ENCODE results near the gene TBC1D8.
"Not testable (repeated sequence)": the region's sequence is repeated elsewhere in the genome, so short reads cannot be mapped to it uniquely, and the experiment has no call there.

Gene TBC1D8

DNA sequence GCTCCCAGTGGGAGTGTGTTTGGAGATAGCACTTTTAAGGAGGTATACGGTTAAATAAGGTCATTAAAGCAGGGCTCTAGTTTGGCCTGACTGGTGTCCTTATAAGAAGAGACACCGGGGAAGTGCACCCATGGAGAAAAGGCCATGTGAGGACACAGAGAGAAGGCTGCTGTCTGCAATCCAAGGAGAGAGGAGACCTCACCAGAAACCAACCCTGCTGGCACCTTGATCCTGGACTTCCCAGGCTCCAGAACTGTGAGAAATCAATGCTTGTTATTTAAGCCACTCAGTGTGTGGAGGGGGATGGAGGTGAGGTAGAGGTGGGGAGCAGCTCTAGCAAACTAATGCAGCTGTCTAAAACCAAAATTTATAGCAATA is 87.1 kb downstream of the TBC1D8 start:
- DNase-seq (ENCODE audit: low spot score), result no peak
- in situ Hi-C loops (cut with MboI; ENCODE audit: low pct_unique_long_range_greater_than_20kb, low sequenced_read_pairs, unreplicated experiment), result no loop called here
- TF ChIP-seq CTCF (IDR thresholded peaks at IDR 0.05; ENCODE audit: extremely low read depth, insufficient read depth, missing control alignments), result no peak

GRCh38 chr2:101063352-101064124 is 87.6 kb downstream of the TBC1D8 start:
- peak; percentile 44 for DNase-seq (ENCODE audit: low spot score)
- TF ChIP-seq CTCF (IDR thresholded peaks at IDR 0.05; ENCODE audit: extremely low read depth, insufficient read depth, missing control alignments), result no peak
- in situ Hi-C loops (cut with MboI; ENCODE audit: low pct_unique_long_range_greater_than_20kb, low sequenced_read_pairs, unreplicated experiment), result no loop called here

- in situ Hi-C loops (cut with MboI; ENCODE audit: low pct_unique_long_range_greater_than_20kb, low sequenced_read_pairs, unreplicated experiment), result no loop called here
- no peak for TF ChIP-seq CTCF (IDR thresholded peaks at IDR 0.05; ENCODE audit: extremely low read depth, insufficient read depth, missing control alignments)
- DNase-seq (ENCODE audit: low spot score), result no peak
Measured at GRCh38 chr2:101058386-101058785, 92.8 kb downstream of the TBC1D8 start.

- in situ Hi-C loops (cut with MboI; ENCODE audit: low pct_unique_long_range_greater_than_20kb, low sequenced_read_pairs, unreplicated experiment), result no loop called here
- TF ChIP-seq CTCF (IDR thresholded peaks at IDR 0.05; ENCODE audit: extremely low read depth, insufficient read depth, missing control alignments), result no peak
- DNase-seq (ENCODE audit: low spot score), result no peak
Measured at GRCh38 chr2:101057051-101057933, 93.9 kb downstream of the TBC1D8 start.

- no peak for TF ChIP-seq CTCF (IDR thresholded peaks at IDR 0.05; ENCODE audit: extremely low read depth, insufficient read depth, missing control alignments)
- in situ Hi-C loops (cut with MboI; ENCODE audit: low pct_unique_long_range_greater_than_20kb, low sequenced_read_pairs, unreplicated experiment), result no loop called here
- no peak for DNase-seq (ENCODE audit: low spot score)
Measured at GRCh38 chr2:101053117-101053516, 98.1 kb downstream of the TBC1D8 start.

DNA sequence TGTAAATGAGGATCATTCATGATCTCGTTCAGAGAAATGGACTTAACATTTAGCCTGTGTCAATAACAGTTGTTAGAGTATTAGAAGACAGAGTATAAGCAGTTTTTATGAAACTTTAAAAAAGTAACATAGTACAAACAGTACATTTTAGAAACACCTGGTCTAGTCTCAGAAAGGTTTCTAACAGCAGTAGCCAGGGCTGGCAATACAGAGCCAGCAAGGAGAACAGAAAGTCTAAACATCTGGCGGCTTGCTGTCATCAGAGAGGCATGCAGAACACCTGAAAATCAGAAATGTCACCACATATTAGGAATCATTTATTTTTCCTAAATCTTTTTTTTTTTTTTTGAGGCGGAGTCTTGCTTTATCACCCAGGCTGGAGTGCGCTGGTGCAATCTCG is 99.0 kb downstream of the TBC1D8 start:
- no peak for DNase-seq (ENCODE audit: low spot score)
- TF ChIP-seq CTCF (IDR thresholded peaks at IDR 0.05; ENCODE audit: extremely low read depth, insufficient read depth, missing control alignments), result no peak
- in situ Hi-C loops (cut with MboI; ENCODE audit: low pct_unique_long_range_greater_than_20kb, low sequenced_read_pairs, unreplicated experiment), result no loop called here

DNA sequence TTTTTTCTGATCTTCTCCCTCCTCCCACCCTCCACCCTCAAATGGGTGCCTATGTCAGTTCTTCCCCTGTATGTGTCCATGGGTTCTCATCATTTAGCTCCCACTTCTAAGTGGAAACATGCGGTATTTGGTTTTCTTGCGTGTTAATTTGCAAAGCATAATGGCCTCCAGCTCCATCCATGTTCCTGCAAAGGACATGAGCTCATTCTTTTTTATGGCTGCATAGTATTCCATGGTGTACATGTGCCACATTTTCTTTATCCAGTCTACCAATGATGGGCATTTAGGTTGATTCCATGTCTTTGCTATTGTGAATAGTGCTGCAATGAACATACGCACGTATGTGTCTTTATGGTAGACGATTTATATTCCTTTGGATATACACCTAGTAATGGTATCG is 100.3 kb downstream of the TBC1D8 start:
- DNase-seq (ENCODE audit: low spot score); in situ Hi-C loops (cut with MboI; ENCODE audit: low pct_unique_long_range_greater_than_20kb, low sequenced_read_pairs, unreplicated experiment): not testable (repeated sequence)
